Colon (tissue), 2 donors: ENCODE data around the gene ENTPD8.

Source experiments
- FAIRE-seq: peaks from 2 replicates; lab custom pipeline; 2012; peaks lifted over from hg19 to GRCh38; lab: Jason Lieb, UNC
- donor health status: control.
- donor health status: control.

Gene ENTPD8

GRCh38 chr9:137441289-137441934 lies at the start of gene ENTPD8:
ENTPD8 (minus strand) TSS chr9:137441357; CDS start chr9:137438285, 3,072 bp downstream.
- FAIRE-seq = no peak

- no peak for FAIRE-seq
Observed at GRCh38 chr9:137490532-137491186, 49.5 kb upstream of the ENTPD8 start.

GRCh38 chr9:137488906-137489305 lies 47.7 kb upstream of the ENTPD8 start:
- FAIRE-seq = no peak

- FAIRE-seq = no peak
Observed at GRCh38 chr9:137488327-137488653, 47.1 kb upstream of the ENTPD8 start.

GRCh38 chr9:137487454-137488326 lies 46.5 kb upstream of the ENTPD8 start:
- FAIRE-seq = no peak

- FAIRE-seq = no peak
Observed at GRCh38 chr9:137486545-137487453, 45.6 kb upstream of the ENTPD8 start.

GRCh38 chr9:137486141-137486490 lies 45.0 kb upstream of the ENTPD8 start:
- FAIRE-seq = no peak

- no peak for FAIRE-seq
Observed at GRCh38 chr9:137485343-137486140, 44.4 kb upstream of the ENTPD8 start.

GRCh38 chr9:137484551-137485315 lies 43.6 kb upstream of the ENTPD8 start:
- FAIRE-seq = no peak

- FAIRE-seq = no peak
Observed at GRCh38 chr9:137482094-137482781, 41.1 kb upstream of the ENTPD8 start.

- FAIRE-seq = no peak
Observed at GRCh38 chr9:137480686-137481683, 39.8 kb upstream of the ENTPD8 start.

- FAIRE-seq = no peak
Observed at GRCh38 chr9:137479892-137480685, 38.9 kb upstream of the ENTPD8 start.

- no peak for FAIRE-seq
Observed at GRCh38 chr9:137478962-137479861, 38.1 kb upstream of the ENTPD8 start.

GRCh38 chr9:137478613-137478961 lies 37.4 kb upstream of the ENTPD8 start:
- no peak for FAIRE-seq

- FAIRE-seq = no peak
Observed at GRCh38 chr9:137477778-137478612, 36.8 kb upstream of the ENTPD8 start.

GRCh38 chr9:137476856-137477255 lies 35.7 kb upstream of the ENTPD8 start:
- FAIRE-seq = no peak
